Measurements from ENCODE around the gene ERF.
A peak's percentile ranks its signal among the peaks of the same experiment; 100 is the strongest.

Gene ERF

DNA sequence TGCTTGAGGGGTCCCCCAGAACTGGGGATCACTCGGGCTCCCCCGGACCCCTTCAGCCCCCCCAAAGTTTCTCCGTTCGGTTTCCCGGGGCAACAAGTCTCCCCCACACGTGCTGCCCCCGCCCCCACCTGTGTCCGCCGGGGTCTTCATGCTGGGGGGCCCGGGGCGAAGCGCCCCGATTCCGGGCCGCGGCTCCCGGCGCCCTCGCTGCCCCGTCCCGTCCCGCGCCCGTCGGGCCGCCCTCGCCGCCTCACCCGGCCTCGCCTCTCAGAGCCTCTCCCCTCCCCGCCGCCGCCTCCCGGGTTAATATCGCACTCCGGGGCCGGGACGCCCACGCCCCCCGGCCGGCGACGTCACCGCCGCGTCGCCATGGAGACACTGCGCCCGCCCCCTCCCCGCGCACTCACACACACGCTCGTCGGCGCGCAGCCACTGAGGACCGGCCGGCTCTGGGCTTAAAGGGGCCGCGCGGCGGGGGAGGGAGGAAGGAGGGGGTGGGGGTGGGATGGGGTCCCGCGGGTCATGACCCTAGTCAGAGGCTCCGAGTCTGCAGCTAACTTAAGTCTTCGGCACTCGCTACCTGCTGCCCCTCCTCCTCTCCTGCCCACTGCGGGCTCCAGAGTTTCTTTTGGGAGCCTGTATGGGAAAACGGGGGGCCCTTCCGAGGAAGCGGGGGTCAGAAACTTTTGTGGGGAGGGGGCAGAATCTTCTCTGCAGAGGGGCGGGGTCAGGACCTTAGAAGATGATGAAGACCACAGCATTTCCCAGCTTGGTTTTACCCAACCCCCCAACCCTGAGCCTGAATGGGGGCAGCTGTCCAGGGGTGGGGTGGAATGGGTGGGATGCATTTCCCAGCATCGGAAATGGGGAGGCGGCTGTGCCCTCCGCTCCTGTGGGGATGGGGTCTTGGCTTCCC lies at the start of gene ERF:
TSS of gene ERF (minus strand) at position 279 of the 916 bp plus-strand sequence. CDS start at position 150, 129 bp downstream.
- peak; percentile 94 for DNase-seq

GRCh38 chr19:42303876-42304275 lies 48.9 kb upstream of the ERF start:
- DNase-seq, result no peak

DNA sequence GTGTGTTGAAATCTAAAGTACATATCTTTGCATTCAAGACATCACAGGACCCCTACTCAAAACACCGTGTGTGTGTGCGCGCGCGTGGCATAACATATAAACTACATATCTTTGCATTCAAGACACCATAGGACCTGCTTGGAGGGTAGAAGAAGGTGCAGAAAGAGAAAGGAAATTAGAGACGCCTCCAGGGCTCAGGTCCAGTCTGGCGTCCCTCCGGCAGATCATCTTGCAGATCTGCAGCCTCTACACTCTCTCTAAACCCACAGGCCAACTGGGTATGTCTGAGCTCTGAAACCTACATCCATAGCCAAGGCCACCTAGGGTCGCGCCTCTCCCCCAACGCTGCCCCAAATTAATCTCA lies 48.2 kb upstream of the ERF start:
- no peak for DNase-seq

DNA sequence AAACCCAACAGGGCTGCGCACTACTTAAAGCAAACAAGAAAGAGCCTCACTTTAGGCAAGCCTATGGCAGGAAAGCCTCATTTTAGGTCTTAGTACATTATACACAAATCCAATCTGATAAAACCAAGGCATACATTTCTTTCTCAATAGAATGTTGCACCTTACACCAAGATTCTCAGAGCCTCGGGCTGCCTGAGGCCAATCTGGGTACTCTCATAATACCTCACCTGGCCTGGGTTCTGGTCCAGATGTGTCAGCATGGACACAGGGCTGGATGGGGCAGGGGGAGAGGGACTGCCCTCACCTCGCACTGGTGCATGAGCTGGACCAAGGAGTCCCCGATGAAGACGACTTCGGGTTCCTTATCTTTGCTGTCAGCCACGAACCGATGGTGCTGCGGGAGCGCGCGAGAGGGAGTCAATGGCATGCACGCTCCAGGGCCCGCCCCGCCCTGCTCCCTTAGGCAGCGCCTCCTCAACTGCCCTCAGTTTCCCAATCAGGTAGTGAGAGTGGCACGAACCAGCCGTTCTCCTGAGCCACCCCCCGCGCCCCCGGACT lies 46.8 kb upstream of the ERF start, which contains the start of gene PRR19:
TSS of gene PRR19 (plus strand) at position 487 of the 558 bp plus-strand sequence. CDS start 7,453 bp downstream, outside the sequence.
- DNase-seq, result peak; percentile 27

GRCh38 chr19:42297039-42297438 lies 42.1 kb upstream of the ERF start:
- DNase-seq, result no peak

DNA sequence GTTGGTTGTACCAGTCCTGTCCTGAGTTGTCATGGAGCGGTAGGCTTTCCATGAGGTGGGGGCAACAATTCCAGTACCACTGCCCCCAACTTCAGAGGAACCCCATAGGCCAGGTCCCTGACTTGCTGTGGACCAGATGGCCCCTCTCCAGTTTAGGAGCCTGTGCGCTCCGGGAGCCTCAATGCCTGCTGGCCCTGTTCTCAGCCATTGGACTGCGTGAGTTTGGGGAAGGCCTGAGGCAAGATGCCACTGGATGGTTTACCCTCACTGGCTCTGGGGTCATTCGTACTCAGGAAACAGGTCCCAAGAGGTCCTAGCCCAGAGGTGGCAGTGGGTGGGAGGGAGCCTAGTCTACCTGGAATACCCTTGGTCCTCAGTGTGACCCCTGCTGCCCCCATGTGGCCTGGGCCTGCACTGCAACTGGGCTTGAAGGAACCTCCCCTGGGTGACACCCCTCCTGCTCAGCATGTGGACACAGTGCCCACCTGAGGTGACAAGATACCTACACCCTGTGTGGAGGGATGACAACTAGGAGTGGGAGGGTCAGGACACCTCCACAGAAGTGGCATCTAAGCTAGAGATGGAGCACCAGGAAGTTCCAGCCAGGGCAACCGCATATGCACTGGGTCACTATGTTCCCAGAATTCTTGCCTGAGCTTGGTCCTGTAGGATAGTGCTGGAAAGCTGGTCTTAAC lies 41.0 kb upstream of the ERF start:
- DNase-seq, result peak; percentile 93

GRCh38 chr19:42295342-42295741 lies 40.4 kb upstream of the ERF start:
- DNase-seq, result no peak

DNA sequence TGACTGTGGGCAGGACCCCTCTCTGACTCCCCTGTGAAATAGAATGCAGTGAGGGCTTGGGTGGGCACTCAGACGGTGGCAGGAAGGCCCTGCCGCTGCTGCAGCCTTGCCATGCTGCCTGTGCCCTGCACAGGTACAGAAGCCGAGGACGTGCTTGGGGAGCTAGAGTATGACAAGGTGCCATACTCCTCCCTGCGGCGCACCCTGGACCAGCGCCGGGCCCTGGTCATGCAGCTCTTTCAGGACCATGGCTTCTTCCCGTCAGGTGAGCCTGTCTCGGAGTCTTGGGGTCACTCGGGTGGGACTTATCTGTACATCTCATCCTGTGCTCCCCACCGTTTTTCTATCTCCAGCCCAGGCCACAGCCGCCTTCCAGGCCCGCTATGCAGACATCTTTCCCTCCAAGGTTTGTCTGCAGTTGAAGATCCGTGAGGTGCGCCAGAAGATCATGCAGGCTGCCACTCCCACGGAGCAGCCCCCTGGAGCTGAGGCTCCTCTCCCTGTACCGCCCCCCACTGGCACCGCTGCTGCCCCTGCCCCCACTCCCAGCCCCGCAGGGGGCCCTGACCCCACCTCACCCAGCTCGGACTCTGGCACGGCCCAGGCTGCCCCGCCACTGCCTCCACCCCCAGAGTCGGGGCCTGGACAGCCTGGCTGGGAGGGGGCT lies 39.7 kb upstream of the ERF start:
- no peak for DNase-seq

DNA sequence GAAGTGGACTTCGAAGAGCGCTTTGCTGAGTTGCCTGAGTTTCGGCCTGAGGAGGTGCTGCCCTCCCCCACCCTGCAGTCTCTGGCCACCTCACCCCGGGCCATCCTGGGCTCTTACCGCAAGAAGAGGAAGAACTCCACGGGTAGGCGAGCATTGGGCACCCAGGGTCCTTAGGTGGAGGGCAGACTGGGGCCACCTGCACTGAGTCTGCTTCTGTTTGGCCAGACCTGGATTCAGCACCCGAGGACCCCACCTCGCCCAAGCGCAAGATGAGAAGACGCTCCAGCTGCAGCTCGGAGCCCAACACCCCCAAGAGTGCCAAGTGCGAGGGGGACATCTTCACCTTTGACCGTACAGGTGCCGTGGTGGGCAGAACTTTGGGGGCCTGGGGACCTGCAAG lies 39.0 kb upstream of the ERF start:
- DNase-seq, result no peak

GRCh38 chr19:42293540-42293939 lies 38.6 kb upstream of the ERF start:
- DNase-seq, result no peak

- DNase-seq, result no peak
Observed at GRCh38 chr19:42292963-42293362, 38.0 kb upstream of the ERF start.

DNA sequence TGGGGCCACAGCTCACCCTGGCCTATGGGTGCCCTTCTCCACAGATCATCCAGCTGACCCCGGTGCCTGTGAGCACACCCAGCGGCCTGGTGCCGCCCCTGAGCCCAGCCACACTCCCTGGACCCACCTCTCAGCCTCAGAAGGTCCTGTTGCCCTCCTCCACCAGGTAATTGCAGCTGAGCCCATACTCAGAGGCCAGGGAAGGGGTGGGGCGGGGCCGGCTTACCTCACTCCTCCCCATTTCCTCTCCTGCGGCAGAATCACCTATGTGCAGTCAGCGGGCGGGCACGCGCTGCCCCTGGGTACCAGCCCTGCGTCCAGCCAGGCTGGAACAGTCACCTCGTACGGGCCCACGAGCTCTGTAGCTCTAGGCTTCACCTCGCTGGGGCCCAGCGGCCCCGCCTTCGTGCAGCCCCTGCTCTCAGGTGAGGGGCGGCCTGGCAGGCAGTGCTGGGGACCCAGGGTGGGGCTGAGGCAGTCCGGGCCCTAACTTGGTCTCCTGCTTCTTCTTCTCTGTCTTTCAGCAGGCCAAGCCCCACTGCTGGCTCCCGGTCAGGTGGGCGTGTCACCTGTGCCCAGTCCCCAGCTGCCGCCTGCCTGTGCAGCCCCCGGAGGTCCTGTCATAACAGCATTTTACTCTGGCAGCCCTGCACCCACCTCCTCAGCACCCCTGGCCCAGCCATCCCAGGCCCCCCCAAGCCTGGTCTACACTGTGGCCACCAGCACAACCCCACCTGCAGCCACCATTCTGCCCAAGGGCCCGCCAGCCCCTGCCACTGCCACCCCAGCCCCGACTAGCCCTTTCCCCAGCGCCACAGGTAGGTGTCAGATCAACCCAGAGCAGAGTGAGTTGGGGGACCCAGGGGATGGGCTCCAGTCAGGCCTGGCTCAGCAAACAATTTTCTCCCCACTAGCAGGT lies 37.4 kb upstream of the ERF start:
- no peak for DNase-seq

DNA sequence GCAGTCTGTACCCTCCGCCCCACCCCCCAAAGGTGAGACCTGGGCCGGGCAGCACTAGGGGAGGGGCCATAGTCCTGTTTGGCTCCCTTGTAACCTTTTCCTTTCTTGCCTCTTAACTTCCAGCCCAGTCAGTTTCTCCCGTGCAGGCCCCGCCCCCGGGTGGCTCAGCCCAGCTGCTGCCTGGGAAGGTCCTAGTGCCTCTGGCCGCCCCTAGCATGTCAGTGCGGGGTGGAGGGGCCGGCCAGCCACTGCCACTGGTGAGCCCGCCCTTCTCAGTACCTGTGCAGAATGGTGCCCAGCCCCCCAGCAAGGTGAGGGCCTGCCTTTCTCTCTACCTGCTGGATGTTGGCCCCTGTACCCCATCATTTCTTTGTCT lies 36.5 kb upstream of the ERF start:
- DNase-seq, result no peak

- peak; percentile 59 for DNase-seq
Observed at GRCh38 chr19:42290523-42291434, 35.9 kb upstream of the ERF start.

GRCh38 chr19:42290136-42290522 lies 35.2 kb upstream of the ERF start:
- no peak for DNase-seq

- DNase-seq, result no peak
Observed at GRCh38 chr19:42289556-42290041, 34.7 kb upstream of the ERF start.

- DNase-seq, result no peak
Observed at GRCh38 chr19:42288881-42289555, 34.1 kb upstream of the ERF start.

GRCh38 chr19:42288387-42288786 lies 33.5 kb upstream of the ERF start:
- DNase-seq, result no peak

- no peak for DNase-seq
Observed at GRCh38 chr19:42287827-42288107, 32.8 kb upstream of the ERF start.

- DNase-seq, result no peak
Observed at GRCh38 chr19:42287017-42287826, 32.3 kb upstream of the ERF start.
